GM18520 (cell line): Measurements from ENCODE around the gene DIAPH3.

Source experiments
- ATAC-seq: cut with Tn5 transposase; IDR thresholded peaks from one replicate; pipeline ENCODE4 v1.9.1; 2021; ENCODE audit not compliant: unreplicated experiment

DIAPH3 gene

DNA sequence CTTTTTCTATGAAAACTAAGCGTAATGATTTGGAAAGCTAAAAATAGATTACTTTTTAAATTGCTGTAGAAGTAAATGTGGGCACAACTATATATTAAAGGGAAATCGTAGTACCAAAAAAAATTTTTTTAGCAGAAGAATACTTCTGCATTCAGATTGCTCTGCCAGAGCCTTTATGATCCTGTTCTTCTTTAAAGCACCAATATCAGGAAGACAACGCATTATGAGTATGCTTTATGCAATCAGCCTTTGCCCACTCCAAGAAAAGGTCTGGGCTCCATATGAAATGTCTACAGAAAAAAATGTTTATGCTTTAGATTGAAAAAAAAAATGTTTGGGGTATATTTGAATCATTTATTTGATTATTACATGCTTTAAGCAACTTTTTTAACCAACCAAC, 137.4 kb downstream of the DIAPH3 start:
- ATAC-seq, result no peak

DNA sequence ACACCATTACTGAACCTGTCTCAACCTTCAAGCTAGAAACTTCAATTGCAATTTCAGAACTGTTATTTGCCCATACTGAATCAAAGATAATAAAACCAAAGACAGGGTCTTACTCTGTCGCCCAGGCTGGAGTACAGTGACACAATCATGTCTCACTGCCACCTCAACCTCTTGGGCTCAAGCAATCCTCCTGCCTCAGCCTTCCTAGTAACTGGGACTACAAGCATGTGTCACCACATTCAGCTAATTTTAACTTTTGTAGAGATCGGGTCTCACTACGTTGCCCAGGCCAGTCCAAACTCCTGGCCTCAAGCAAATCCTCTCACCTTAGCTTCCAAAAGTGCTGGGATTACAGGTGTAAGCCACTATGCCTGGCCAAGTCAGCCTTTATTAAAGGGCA, 143.4 kb downstream of the DIAPH3 start:
- ATAC-seq, result no peak

DNA sequence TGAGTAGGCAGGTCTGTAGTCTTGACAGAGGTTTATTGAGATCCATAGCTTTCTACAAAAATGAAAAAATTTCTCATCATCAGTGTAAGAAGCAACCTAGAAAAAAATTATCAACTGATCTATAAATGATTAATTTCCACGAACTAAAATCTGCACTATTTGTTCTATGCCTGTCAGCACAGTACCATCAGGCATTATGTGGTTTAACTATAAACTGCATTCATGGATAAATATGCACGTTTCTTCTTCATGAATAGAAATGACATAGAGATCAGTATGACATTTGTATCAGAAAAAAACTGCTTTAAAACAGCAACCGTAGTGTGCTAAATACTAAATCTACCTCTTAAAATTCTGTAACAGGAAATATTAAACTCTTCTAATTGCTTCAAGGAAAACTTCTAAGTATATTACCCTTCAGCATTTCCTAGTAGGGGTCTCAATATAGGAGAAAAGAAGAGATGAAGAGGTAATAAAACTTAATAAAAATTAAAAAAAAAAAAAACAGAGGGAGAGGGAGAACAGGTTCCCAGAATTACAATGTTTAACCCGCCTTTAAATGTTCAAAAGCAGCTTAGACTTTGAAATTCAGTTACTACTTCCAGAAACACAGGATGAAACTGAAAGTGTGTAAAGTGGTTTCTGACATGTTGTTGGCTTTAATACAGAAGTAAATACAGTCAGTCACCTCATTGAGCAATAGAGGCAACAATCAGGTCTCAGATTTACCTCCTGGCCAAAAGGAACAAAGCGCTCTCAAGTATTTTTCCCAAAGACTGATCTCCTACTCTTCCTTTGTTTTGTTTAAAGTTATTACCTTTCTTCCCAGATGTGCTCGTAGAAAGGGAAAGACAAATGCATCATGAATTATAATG, 144.4 kb downstream of the DIAPH3 start:
- ATAC-seq, result no peak

DNA sequence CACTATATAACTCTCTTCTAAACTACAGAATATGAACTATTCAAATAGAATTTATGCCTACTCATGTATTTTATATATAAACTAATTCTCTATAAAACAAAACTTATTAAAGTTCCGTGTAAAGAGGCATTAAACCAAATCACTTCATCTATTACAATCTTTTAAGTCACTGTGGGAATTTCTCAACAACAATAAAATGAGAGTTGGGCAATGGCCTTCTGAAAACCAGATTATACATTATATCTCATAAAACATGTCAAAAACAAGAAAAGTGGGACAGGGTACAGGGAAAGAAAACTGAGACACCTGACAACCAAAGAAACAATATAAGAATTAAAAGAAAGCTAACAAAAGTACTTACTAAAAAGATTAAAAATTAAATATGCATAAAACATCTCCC, 145.2 kb downstream of the DIAPH3 start:
- ATAC-seq, result no peak

DNA sequence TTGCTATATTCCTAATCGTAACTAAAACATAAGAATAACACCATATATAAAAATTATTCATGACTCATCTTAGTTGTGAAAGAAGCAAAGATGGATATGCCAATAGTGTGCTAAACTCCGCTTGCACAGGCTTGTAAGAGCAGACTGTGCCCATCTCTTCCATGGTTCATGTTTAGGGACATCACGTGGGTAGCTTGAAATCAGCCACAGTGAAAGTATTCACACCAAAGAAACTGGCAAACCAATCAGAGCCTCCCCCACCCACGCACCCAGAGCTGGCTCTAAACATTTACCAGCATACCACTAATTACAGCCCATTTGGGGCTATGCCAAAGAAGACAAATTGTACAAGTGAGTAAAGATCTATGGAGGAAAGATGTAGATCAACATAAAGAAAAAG, 147.5 kb downstream of the DIAPH3 start:
- no peak for ATAC-seq

DNA sequence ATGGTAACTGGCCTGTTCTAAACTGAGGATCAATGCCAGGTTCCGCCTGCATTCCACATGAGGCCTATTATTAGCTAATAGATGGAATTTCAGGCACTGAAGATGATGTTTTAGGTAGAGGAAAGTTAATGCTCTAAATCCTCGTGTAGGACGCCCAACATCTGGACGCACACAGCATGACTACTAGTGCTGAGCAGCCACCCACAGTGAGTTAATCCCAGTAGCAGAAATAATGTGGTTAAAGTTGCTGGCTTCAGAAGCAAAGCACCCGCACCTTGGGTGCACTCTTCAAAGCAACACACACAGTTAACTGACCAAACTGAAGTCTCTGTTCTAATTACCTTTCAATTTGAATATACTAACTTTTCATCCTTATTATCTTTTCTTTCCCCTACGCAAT, 150.6 kb downstream of the DIAPH3 start:
- ATAC-seq, result no peak

DNA sequence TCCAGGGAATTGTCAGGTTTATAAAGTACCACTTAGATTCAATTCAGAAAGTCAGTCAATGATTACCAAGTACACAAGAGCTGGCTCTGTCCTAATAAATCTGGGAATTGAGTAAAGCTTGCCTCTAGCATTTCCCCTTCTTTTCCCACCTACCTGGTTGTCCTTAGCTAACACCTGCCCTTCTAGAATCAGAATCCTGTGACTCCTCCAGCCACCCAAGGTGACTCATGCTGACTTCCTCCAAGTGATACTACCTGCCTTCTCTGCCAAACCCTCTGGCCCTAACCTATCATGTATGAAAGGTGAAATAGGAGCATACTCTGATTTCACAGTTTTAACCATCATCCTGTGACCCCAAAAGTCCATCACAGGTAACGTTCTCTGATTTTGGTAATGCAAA, 151.2 kb downstream of the DIAPH3 start:
- ATAC-seq, result no peak

DNA sequence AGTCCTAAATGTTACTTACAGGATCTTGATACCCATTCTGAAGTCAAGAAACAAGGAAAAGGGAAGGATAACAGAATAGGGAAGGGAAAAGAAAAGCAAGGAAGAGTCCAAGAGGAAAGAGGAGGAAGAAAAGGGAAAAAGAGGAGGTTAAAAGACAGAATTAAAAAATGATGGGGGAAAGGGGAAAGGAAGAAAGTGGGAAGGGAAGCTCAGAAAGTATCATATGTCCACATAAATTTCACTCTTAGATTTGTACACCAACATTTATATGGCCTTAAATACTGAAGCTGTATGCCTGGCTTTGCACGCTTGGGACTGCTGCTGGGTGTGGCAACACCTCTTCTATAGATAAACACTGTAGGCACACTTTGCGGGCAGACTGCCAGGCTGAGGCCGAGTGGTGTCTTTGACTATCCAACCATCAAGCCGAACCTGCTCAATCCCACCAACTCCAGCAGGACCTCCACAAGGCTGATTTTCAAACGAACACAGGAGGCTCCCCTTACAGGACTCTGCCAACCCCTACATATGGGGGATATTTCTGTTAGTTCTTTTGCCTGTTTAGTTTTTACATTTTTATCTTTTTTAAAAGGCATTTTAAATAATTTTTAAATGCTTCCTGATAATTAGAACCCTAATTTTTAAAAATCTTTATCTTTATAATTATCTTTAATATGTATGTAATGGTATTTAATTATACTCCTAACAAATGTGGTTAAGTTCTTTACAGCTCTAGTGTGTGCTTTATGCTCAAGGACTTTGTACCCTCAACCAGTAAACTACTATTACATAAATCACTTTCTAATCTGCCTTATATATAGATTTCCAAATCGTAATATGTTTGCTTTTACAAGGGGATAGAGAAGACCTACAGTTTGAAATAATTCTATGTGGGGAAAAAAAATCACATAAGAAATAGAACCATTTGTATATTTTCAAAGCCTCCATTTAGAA, 154.2 kb downstream of the DIAPH3 start:
- ATAC-seq, result no peak

DNA sequence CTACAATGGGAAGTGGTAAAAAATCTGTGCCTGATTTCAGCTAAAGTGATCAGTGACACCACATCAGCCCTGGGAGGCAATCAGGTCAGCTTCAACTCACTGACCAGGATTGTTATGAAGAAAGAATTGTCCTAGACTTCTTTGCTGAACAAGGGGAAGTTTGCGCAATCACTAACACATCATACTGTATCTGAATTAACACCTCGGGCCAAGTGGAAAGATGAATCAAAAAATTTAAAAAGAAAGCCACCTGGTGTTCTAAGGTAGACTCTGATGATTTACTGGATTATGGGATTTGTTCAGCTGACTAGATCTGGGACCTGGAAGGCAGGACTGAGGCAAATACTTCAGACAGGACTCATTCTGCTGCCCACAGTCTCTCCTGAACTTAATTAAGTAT, 161.8 kb downstream of the DIAPH3 start:
- no peak for ATAC-seq

DNA sequence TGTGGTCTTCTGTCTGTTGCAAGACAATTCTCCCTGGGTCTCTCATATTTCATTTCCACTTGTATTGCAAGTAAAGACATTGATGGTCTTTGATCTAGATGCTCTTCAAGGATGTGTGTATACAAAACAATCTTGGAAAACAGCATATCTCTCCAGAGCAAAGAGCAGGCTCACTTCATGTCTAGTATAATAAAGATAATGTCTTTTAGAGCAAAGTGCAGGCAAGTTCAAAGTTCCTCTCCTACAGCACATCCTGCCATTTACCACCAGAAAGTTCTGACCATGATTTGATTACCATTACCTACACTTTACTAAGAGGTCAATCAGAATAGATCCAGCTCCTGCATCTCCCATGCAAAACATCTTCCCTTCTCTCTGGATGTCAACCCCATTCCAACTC, 162.8 kb downstream of the DIAPH3 start:
- ATAC-seq, result no peak

DNA sequence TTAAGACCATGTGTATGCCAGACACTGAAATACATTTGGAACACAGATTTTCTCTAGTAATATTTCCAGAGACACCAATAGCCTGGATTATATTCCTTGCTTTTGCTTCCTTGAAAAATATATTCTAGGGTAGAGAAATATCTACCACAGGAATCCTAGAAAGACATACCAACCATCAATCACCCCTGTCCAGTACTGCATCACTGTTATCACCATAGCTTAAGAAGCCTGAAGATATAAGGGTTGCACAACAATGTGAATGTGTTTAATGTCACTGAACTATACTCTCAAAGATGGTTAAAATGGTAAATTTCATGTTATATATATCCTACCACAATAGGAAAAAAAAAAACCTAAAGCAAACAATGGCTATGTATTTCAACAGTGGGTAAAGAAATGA, 163.6 kb downstream of the DIAPH3 start:
- ATAC-seq, result no peak

DNA sequence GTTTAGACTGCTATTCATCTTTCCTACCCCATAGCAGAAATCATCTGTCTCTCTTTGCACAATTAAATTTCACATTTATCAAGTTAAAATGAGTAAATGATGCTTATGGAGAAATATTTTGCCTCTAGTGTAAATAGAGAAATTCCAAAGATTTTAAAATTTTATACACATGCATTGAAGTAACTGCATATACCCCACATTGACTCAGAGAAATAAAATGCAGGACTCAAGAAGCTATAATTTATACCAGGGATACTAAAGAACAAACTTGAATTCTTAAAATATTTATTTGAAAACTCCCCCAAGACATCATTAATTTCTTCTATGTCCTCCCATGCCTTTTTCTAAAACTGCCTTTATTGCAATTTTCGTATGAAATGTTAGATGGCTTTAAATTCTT, 165.8 kb downstream of the DIAPH3 start:
- ATAC-seq, result no peak

DNA sequence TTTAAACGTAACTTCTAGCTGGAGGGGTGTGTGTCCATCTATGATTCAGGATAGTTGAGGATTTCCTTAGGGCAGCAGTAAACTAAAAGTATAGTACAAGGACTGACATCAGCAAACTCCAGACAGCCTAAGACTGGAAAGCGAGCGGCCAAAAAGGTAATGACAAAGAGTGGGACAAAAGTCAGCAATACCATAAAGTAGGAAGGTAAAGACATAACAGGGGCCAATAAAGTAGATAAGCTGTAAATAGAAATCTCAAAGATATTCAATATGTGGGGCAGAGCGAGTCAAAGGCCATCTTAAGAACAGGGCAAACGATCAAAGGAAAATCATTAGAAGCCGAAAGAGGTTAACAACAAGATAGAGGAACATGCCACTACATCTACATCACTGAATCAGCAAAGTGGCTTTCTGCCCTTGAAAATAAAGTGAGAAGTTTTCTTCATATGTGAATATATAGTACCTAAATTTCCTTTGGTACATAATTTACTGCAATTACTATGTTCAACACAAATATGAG, 167.2 kb downstream of the DIAPH3 start:
- ATAC-seq, result no peak

DNA sequence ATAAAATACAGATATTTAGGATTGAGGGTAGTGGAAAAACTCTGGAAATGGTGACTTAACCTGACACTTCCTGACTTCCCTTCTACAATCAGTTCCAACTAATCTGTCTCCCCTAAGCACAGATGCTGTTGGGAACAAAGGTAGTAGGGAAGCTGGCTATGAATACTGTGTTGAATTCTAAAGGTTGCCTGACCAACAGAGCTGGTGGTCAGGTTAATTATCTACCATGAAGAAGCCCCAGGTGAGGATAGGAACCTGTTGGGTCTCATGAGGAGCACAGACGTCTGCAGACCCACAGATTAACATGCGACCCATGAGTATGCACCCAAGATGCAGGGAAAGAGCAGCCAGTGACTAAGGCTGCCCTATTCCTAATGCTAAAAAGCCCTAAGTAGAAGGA, 172.3 kb downstream of the DIAPH3 start:
- no peak for ATAC-seq

DNA sequence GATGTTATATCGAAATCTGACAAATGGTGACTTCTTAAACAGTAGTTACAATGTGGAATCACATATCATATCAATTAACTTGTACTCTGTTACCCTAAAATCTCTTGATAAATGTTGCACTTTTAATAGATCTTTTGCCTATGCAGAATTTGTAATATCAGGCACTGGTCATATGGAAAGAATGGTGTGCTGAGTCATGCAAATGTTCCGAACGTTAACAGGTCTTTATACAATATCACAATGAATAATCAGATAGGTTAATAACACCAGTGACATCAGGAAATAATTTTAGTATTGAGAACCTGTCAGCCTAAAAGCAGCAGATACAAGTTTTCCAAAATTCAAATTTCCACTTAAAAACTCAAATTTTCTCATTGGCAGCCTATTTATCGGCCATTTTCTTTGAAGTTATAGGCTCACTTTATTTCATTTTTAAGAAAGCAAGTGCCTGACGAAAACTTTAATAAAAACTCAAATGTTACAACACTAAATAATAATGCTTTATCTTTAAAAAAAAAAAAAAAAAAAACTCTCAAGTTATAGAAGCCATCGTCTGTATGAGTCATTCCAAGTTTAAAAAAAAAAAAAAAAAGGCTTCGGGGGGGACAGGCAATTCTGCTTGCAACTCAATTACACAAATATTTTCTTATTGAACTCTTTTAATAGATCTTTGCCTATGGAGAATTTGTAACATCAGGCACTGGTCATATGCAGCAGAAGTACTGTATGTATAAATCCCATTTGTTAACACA, 180.9 kb downstream of the DIAPH3 start:
- ATAC-seq, result no peak

DNA sequence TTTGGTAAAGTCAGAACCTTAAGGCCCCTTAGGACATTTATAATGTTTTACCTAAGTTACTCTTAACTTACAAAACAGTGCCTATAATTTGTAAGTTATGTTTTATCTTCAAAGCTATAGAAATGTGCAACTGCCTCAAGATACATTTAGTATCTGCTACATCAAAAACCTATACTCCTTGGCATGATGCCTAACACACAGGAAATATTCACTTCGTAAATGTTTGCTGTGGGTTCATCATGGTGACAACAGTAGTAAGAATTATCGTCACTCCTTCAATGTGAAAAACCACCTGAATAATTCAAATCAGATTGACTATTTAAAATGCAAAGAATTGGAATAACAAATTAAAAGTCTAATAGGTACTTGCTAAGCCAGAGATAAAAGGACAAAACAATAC, 184.1 kb downstream of the DIAPH3 start:
- ATAC-seq, result no peak

DNA sequence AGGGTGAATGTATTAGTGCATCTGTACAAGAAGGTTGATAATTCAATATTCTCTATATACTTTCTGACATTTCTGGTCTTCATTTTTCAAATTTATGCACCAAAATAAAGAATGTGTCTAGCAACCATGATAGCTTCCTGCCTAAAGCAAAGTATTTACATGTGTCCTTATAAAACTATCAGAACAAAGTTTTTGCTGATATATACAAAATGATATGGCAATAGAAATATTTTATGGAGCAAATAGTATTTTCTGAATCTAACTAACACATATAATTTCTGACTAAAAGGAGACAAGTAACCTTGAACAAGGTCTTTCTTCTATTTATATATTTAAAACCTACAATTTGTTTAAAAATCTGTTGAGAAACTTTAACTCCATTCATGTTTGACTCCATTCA, 184.9 kb downstream of the DIAPH3 start:
- no peak for ATAC-seq

DNA sequence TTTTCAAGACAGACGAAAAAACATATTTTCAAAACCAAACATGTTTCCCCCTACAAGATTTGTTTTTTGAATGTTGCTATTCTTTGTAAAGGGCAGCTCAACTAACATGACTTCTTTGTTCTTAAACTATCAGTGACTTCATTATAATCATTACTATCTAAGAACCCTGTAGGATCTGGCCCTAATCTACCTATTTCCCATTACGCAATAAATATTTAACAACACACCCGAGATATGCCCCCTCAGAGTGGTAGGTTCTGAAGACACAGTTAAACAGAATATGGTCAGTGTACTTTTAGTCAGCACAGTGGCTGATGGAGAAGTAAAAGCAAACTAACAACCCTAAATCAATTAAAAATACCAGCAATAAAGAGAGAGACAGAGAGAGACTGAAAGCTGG, 186.9 kb downstream of the DIAPH3 start:
- ATAC-seq, result no peak

DNA sequence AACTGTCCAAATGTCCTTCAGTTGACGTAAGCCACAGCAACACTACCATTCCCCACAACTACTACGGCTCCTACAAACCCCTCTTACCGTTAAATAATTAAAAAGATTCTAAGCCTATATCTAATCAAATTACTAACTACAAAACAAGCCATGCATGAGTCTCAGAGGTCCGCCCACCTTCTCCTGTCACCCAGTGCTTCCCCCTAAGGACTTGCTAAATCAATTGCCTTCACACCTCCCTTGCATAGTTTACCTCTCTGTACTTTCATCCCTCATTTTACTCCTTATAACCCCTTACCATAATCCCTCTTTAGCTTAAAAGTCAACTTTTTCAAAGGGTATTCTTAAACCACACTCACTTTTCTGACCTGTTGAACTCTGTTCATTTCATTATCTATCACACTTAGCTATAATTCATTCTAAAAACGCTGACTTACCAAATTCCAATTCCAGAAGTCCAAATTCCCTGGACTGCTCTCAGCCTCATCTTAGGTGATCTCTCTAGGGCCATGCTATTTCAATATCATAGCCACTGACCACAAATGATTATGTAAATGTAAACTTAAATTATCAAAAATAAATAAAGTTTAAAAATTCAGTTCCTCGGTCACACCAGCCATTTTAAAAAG, 187.8 kb downstream of the DIAPH3 start:
- no peak for ATAC-seq

DNA sequence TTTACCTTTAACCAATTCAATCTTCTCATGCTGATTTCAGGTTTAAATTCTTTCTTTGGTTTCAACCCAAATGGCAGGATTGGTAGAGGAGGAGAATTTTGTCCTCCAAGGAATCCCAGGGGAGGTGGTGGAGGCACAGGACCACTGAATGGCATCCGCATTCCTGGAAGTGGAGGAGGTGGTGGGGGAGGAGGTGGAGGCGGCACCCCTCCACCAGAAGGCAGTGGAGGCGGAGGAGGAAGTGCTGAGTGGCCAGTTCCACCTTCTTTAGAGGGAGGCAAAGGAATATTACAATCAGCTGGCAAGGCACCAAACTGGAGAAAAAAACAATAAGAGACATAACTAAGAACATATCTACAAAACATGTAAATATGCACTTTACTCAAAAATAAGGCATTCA, 192.9 kb downstream of the DIAPH3 start:
- ATAC-seq, result no peak

DNA sequence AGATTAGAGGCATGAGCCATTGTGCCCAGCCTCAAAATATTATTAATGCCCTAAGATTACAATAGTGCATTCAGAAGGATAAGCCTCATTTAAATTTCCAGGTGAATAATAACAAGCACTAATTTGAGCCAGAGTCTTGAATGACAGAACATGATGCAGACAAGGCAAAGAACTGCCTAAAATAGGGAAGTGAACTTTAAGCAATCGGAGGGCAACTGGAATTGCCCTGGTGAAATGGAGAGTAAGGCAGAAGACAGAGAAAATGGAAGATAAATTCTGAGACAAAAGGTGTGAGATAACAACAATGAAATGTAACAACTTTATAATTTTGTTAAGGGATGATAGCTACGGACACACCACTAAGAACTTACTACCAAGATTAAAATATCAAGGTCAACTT, 199.9 kb downstream of the DIAPH3 start:
- ATAC-seq, result no peak
